Esophagus muscularis mucosa (tissue), 4 donors: ENCODE measurements around the gene L3MBTL1. TPM values are rescaled to one million over a fixed set of nuclear protein-coding genes. Genes with fewer than 3 reads are reported as not detected.
A peak's percentile ranks its signal among the peaks of the same experiment; 100 is the strongest.

ENCODE experiments used
- DNase-seq: peaks from one replicate; pipeline ENCODE4 v3.0.0-alpha.2; 2017; ENCODE audit errors: extremely low spot score
- H3K27ac ChIP-seq, 4 donors: fragments of 200-600 bp; sonication (generic); replicated peaks in 1 of 4; 1 replicate in 3 of 4; 2 replicates in 1 of 4; pipeline ENCODE4 v1.5.1; 2016 to 2019; ENCODE audit warnings: mild to moderate bottlenecking in 1 of 4
- H3K27me3 ChIP-seq, 4 donors: fragments of 200-600 bp; sonication (generic); one replicate each; pipeline versions ENCODE4 v1.5.1 to v1.6.0; 2016 to 2019
- H3K36me3 ChIP-seq, 4 donors: fragments of 200-600 bp; sonication (generic); one replicate each; pipeline ENCODE4 v1.5.1; 2016 to 2019
- H3K4me1 ChIP-seq, 4 donors: fragments of 200-600 bp; sonication (generic); one replicate each; pipeline ENCODE4 v1.5.1; 2016 to 2019
- H3K4me3 ChIP-seq, 4 donors: fragments of 200-600 bp; sonication (generic); 1 replicate in 2 of 4; 2 replicates in 2 of 4; pipeline ENCODE4 v1.5.1; 2016 to 2019; ENCODE audit warnings: mild to moderate bottlenecking in 4 of 4, moderate library complexity in 1 of 4
- H3K9me3 ChIP-seq, 4 donors: fragments of 200-600 bp; sonication (generic); 1 replicate in 3 of 4; 2 replicates in 1 of 4; pipeline ENCODE4 v1.5.1; 2016 to 2019
- CTCF ChIP-seq, 3 experiments: fragments of 200-600 bp in 2 of 3; fragments of 450-650 bp in 1 of 3; sonication (generic) in 2 of 3; IDR thresholded peaks; one replicate each; pipeline ENCODE4 v1.5.1; 2017 to 2019; ENCODE audit warnings: antibody characterized with exemption in 3 of 3, mild to moderate bottlenecking in 2 of 3, moderate library complexity in 1 of 3
- EP300 ChIP-seq: sonication (generic); formaldehyde crosslinking; IDR thresholded peaks from one replicate; pipeline ENCODE4 v1.6.1; 2017; ENCODE audit warnings: antibody characterized with exemption
- POLR2A ChIP-seq: fragments of 450-650 bp; IDR thresholded peaks from one replicate; pipeline ENCODE4 v1.6.1; 2017; ENCODE audit warnings: antibody characterized with exemption, moderate library complexity, mild to moderate bottlenecking, low read depth
- POLR2AphosphoS5 ChIP-seq, 2 donors: sonication (generic); formaldehyde crosslinking; IDR thresholded peaks; one replicate each; pipeline ENCODE4 v1.6.1; 2017; ENCODE audit warnings: antibody characterized with exemption in 2 of 2
- WGBS: methylation state at CpG from one replicate; pipeline ENCODE4 v1.1.5; 2018; 5-methylcytosine and 5-hydroxymethylcytosine counted together
- intact Hi-C: fragments of 100-400 bp; cut with DNase I; formaldehyde crosslinking; loops from one replicate; pipeline ENCODE4 v1.15.1; 2023
- small RNA-seq, 3 donors: library from RNA; depleted of rRNA; stranded (forward); fragments of <200 nt; gene quantifications; one replicate each; pipeline ENCODE3, GENCODE V24; 2016
- total RNA-seq, 4 donors: library from RNA; depleted of rRNA; stranded (reverse); fragments of >200 nt; gene quantifications; one replicate each; pipeline versions ENCODE4 v1.1.0 to v1.2.1, GENCODE V29; 2016

L3MBTL1 gene
- total RNA-seq, 4 donors from 2014 or later: 5.6 to 19.5 (median 8.5) TPM

GRCh38 chr20:43590036-43590391 lies 82.5 kb downstream of the L3MBTL1 start:
- WGBS: 24% methylated on average over 9 of the region's 9 CpGs
- Histone ChIP-seq H3K27ac (peak overlapping the region; percentile 78 to 88 (median 83)), H3K4me3 (peak overlapping the region; percentile 65 to 99 (median 76)), H3K36me3 (peaks cover 3 to 10% (median 5%) of the 10 kb centered on the region in 4 donors), H3K9me3 (no peaks in the 10 kb centered on the region), H3K4me1 (peaks cover 14 to 25% (median 22%) of the 10 kb centered on the region in 4 donors), H3K27me3 (no peaks in the 10 kb centered on the region)
- intact Hi-C loops: no loop called here
- TF ChIP-seq POLR2A: no peak
- no peak for TF ChIP-seq POLR2AphosphoS5 (IDR thresholded peaks at IDR 0.05)
- no peak for TF ChIP-seq EP300
- no peak for TF ChIP-seq CTCF (IDR thresholded peaks at IDR 0.05)
- DNase-seq: no peak

DNA sequence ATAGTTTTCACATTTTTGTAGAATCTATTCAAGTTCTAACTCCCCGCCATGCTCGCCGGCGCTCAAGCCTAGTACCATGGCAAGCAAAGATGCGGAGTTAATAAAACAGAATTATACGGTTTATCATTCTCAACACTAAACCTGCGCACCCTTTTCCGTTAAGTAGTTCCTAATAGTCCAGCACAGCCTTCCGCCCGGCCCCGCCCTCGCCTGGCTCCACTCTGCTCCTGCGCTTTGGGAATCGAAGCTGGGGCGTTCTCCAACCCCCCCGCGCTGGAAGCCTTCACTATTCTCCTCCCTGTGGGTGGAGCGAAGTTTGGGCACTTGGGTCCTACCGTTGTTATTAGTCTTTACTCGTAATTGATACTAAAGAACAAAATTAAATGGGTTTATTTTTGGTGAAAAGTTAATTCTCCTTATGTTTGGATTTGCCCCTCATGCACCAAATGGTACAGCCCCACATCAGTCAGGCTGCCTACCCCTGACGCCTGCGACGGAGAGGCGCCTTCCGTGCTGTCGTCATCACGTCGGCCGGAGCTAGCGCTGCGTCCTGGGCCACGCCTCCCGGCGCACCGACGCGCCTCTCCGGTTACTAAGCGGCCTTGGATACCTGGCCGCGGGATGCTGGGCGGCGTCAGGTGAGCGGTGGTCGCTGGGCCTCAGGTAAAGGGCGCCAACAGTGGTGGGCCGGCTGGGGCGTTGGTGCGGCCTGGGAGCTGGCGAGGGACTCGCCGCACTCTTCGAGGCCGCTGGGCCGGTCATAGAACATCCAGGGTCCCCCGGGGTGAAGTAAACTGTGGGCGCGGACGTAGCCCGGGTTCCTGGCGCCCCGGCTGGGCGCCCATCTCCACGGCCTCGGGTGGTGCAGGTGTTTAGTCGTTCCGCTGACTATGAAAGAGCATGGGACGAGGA lies 83.2 kb downstream of the L3MBTL1 start, which contains the start of gene IFT52:
IFT52 (plus strand) TSS at position 546 of the 912 bp plus-strand sequence. CDS start 3,762 bp downstream, outside the sequence.
- H3K4me3 ChIP-seq: peak within 1 kb of the TSS; percentile 65 to 99 (median 76)
- peaks cover 14 to 25% (median 22%) of the 10 kb centered on the region in 4 donors for H3K4me1 ChIP-seq
- WGBS: under 1% methylated on average over 54 of the region's 68 CpGs
- no peaks in the 10 kb centered on the region for H3K27me3 ChIP-seq
- H3K36me3 ChIP-seq: peaks cover 10 to 16% (median 12%) of the 10 kb centered on the region in 4 donors
- DNase-seq: peak; percentile 98
- intact Hi-C loops: no loop called here
- peak within 1 kb of the TSS; percentile 78 to 88 (median 83) for H3K27ac ChIP-seq
- no peaks in the 10 kb centered on the region for H3K9me3 ChIP-seq
- TF ChIP-seq EP300 (no peak), POLR2AphosphoS5 (IDR thresholded peaks at IDR 0.05) (peak; percentile 74 to 83), POLR2A (no peak), CTCF (IDR thresholded peaks at IDR 0.05) (no peak)

Small RNA genes lying within 50 kb of the gene (small RNA-seq; reads per million reads assigned to genes)
- 0 reads per million in 3 donors for gene RNU6-1251P

Other genes with a start within 250 kb of the L3MBTL1 start
- gene SRSF6, start 49.8 kb upstream of the L3MBTL1 start, total RNA-seq: 10 to 100 TPM; 22.4 to 46.1 (median 25.3) TPM
- gene SGK2, start 51.3 kb downstream of the L3MBTL1 start, total RNA-seq: 1 to 10 TPM in 1 of 4 donors, under 1 TPM in 2, not detected in 1; 0.42 to 1.3 (median 0.66) TPM
- gene IFT52, start 83.2 kb downstream of the L3MBTL1 start, total RNA-seq: 10 to 100 TPM; 17.4 to 20.9 (median 18.9) TPM
- under 1 TPM in 3 of 4 donors, not detected in 1; 0.11 to 0.33 (median 0.19) TPM for gene MYBL2, start 159.4 kb downstream of the L3MBTL1 start, total RNA-seq
- gene GTSF1L, start 219.3 kb downstream of the L3MBTL1 start, total RNA-seq: not detected